IPS-18a (cell line): Measurements from ENCODE around the gene OPCML.

Experiments
- H3K27ac ChIP-seq: one replicate; pipeline ENCODE4 v1.5.1; 2013; ENCODE audit warnings: low read length
- H3K27me3 ChIP-seq: one replicate; pipeline ENCODE4 v1.6.1; 2013; ENCODE audit warnings: mild to moderate bottlenecking, low read length; ENCODE audit not compliant: control insufficient read depth, insufficient read depth
- H3K36me3 ChIP-seq: one replicate; pipeline ENCODE4 v1.6.1; 2013; ENCODE audit warnings: low read depth, low read length; ENCODE audit not compliant: control insufficient read depth
- H3K4me1 ChIP-seq: one replicate; pipeline ENCODE4 v1.6.1; 2013; ENCODE audit warnings: low read depth, low read length; ENCODE audit not compliant: control insufficient read depth
- H3K4me3 ChIP-seq: one replicate; pipeline ENCODE4 v1.5.1; 2013; ENCODE audit warnings: low read length
- H3K9ac ChIP-seq: one replicate; pipeline ENCODE4 v1.6.1; 2013; ENCODE audit warnings: mild to moderate bottlenecking, low read length, moderate library complexity
- H3K9me3 ChIP-seq: one replicate; pipeline ENCODE4 v1.6.1; 2013; ENCODE audit warnings: low read depth, low read length; ENCODE audit not compliant: control insufficient read depth

The OPCML gene

GRCh38 chr11:133500936-133501335, 31.4 kb downstream of the OPCML start:
- Histone ChIP-seq H3K9me3 (no peaks in the 10 kb centered on the region), H3K4me1 (peaks cover 14% of the 10 kb centered on the region), H3K9ac (no peak overlapping the region), H3K36me3 (no peaks in the 10 kb centered on the region), H3K4me3 (no peak overlapping the region), H3K27ac (no peak overlapping the region), H3K27me3 (no peaks in the 10 kb centered on the region)

DNA sequence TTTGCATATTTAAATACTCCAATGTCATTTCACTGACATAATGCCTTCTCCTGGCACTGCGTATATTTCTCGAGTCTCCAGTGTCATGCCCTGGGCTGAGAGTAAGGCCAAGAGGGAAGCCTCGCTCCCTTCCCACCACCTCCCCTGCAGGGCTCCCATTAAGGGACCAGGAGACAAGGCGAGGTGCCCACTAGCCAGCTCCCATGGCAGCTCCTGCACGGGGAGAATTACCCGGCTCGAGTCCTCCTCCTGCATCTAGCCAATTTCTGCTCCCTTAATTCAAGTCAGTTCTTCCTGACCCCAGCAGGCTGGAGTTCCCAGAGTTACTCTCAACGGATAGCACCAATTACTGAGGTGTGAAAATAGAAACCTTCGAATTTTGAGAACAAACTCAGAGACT, 31.9 kb downstream of the OPCML start:
- H3K4me3 ChIP-seq = no peak overlapping the region
- H3K4me1 ChIP-seq = peaks cover 9% of the 10 kb centered on the region
- H3K9me3 ChIP-seq = no peaks in the 10 kb centered on the region
- H3K36me3 ChIP-seq = no peaks in the 10 kb centered on the region
- H3K27ac ChIP-seq = no peak overlapping the region
- no peak overlapping the region for H3K9ac ChIP-seq
- H3K27me3 ChIP-seq = no peaks in the 10 kb centered on the region

DNA sequence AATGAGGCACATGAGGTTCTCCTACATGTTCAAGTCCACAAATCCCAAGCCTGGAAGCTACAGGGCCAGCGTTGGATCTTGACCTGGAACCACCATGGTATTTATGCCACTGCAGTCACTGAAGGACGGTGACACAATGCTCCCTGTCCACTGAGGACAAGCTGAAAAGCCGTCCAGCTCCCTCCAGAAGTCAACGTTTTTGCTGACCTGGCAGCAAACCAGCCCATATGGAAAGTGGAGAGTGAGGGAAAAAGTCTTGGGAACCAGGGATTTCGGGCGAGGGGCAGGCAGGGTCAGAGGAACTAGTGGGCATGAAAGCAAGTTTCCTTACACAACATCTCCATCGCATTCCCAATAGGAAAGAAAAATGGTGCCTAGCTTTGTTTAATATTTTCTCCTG, 33.3 kb downstream of the OPCML start:
- no peaks in the 10 kb centered on the region for H3K9me3 ChIP-seq
- H3K4me3 ChIP-seq = no peak overlapping the region
- no peak overlapping the region for H3K27ac ChIP-seq
- no peak overlapping the region for H3K9ac ChIP-seq
- H3K27me3 ChIP-seq = no peaks in the 10 kb centered on the region
- no peaks in the 10 kb centered on the region for H3K36me3 ChIP-seq
- H3K4me1 ChIP-seq = peaks cover 9% of the 10 kb centered on the region

DNA sequence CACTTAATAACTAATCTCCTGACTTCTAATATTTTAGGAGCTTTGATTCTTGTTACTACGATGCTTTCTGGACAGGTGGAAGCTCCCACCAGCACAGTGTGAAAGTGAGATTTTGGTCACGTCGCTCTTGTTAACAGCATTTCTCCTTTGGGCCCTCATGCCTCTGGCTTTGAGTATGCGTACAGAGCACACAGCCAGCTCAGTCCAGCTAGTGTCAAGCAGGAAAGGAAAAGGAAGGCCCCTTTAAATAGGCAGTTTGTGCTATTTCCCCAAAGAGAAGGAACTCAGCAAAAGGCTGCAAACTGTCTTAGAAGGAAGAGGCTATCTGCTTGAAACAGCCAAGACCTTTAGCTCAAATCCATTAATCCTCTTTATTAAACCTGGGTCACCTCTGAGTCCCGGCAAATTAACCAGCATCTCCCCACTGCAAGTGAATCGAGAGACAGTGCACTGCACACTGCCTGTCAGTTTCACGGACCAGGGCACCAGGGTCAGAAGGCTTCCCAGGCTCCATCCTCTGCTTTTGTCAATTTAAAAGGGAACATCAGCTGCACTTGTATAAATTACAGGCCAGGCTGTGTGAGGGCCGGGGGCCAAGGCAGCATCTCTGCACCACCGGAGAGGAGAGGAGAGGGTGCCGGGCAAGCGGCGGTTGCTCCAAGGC, 34.7 kb downstream of the OPCML start:
- Histone ChIP-seq H3K9me3 (no peaks in the 10 kb centered on the region), H3K27me3 (no peaks in the 10 kb centered on the region), H3K27ac (no peak overlapping the region), H3K36me3 (no peaks in the 10 kb centered on the region), H3K9ac (no peak overlapping the region), H3K4me3 (no peak overlapping the region), H3K4me1 (peaks cover 3% of the 10 kb centered on the region)

GRCh38 chr11:133492895-133493294, 39.4 kb downstream of the OPCML start:
- Histone ChIP-seq H3K9me3 (no peaks in the 10 kb centered on the region), H3K27me3 (no peaks in the 10 kb centered on the region), H3K36me3 (no peaks in the 10 kb centered on the region), H3K4me1 (no peaks in the 10 kb centered on the region), H3K27ac (no peak overlapping the region), H3K9ac (no peak overlapping the region), H3K4me3 (no peak overlapping the region)

- H3K4me3 ChIP-seq = no peak overlapping the region
- no peaks in the 10 kb centered on the region for H3K9me3 ChIP-seq
- no peak overlapping the region for H3K27ac ChIP-seq
- no peaks in the 10 kb centered on the region for H3K27me3 ChIP-seq
- H3K9ac ChIP-seq = no peak overlapping the region
- no peaks in the 10 kb centered on the region for H3K4me1 ChIP-seq
- H3K36me3 ChIP-seq = no peaks in the 10 kb centered on the region
Measured at GRCh38 chr11:133491680-133492383, 40.5 kb downstream of the OPCML start.

- Histone ChIP-seq H3K4me3 (no peak overlapping the region), H3K4me1 (no peaks in the 10 kb centered on the region), H3K27ac (no peak overlapping the region), H3K9me3 (no peaks in the 10 kb centered on the region), H3K36me3 (no peaks in the 10 kb centered on the region), H3K9ac (no peak overlapping the region), H3K27me3 (no peaks in the 10 kb centered on the region)
Measured at GRCh38 chr11:133480722-133481121, 51.6 kb downstream of the OPCML start.

- H3K27ac ChIP-seq = no peak overlapping the region
Measured at GRCh38 chr11:133479209-133479608, 53.1 kb downstream of the OPCML start.

GRCh38 chr11:133477251-133477625, 55.1 kb downstream of the OPCML start:
- Histone ChIP-seq H3K4me3 (no peak overlapping the region), H3K27me3 (no peaks in the 10 kb centered on the region), H3K9ac (no peak overlapping the region), H3K4me1 (no peaks in the 10 kb centered on the region), H3K36me3 (no peaks in the 10 kb centered on the region), H3K9me3 (no peaks in the 10 kb centered on the region), H3K27ac (no peak overlapping the region)

More at GRCh38 chr11:133479209-133479608, 53.1 kb downstream of the OPCML start:
- H3K9me3 ChIP-seq = no peaks in the 10 kb centered on the region
- no peak overlapping the region for H3K4me3 ChIP-seq
- H3K4me1 ChIP-seq = no peaks in the 10 kb centered on the region
- no peaks in the 10 kb centered on the region for H3K36me3 ChIP-seq
- H3K27me3 ChIP-seq = no peaks in the 10 kb centered on the region
- no peak overlapping the region for H3K9ac ChIP-seq

DNA sequence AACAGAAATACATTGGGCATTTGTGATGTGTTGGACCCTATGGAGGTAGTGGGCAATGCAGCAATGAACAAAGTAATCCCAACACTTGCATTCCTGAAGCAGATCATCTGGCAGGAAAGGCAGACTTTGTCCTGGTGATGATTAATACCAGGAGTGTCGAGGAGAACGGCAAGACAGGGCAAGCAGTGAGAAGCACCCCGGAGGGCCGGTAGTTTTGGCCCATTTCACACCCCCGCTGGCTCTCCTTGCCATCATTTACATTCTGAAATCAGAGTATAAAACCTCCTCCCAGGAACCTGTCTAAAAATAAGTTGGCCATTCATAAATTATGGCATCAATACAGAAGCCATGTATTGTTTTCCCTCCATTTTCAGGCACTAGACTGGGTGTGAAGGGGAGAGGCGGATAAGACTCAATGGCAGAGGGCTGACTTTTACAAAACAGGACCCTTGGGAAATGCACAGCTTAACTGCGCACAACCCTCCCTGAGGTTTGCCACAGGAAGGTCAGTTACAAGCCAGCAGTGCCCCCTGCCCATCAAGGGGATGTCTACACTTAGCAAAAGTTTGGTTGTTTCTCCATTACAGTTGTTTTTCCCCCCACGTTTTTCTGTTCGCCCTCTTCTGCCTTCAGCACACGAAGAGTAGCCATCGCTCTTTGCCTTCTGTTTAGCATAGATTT, 55.6 kb downstream of the OPCML start:
- H3K9me3 ChIP-seq = no peaks in the 10 kb centered on the region
- no peak overlapping the region for H3K9ac ChIP-seq
- no peak overlapping the region for H3K4me3 ChIP-seq
- H3K4me1 ChIP-seq = no peaks in the 10 kb centered on the region
- no peak overlapping the region for H3K27ac ChIP-seq
- H3K27me3 ChIP-seq = no peaks in the 10 kb centered on the region
- H3K36me3 ChIP-seq = no peaks in the 10 kb centered on the region

GRCh38 chr11:133474461-133474860, 57.8 kb downstream of the OPCML start:
- Histone ChIP-seq H3K36me3 (no peaks in the 10 kb centered on the region), H3K4me1 (no peaks in the 10 kb centered on the region), H3K9me3 (no peaks in the 10 kb centered on the region), H3K9ac (no peak overlapping the region), H3K27ac (no peak overlapping the region), H3K27me3 (no peaks in the 10 kb centered on the region), H3K4me3 (no peak overlapping the region)
